Measurements from ENCODE around the gene NFIB.

GRCh38 chr9:14300588-14300987 lies 13.4 kb downstream of the NFIB start:
- TF ChIP-seq YY1 (IDR thresholded peaks at IDR 0.05; ENCODE audit: insufficient read depth, insufficient read length) (no peak), ZNF274 (IDR thresholded peaks at IDR 0.05; ENCODE audit: low read depth, low read length) (no peak), SUZ12 (IDR thresholded peaks at IDR 0.05; ENCODE audit: extremely low read depth, insufficient read depth, insufficient read length) (no peak)

Data from NT2/D1 (cell line).